ENCODE measurements around the gene KIF26B.

Gene KIF26B

DNA sequence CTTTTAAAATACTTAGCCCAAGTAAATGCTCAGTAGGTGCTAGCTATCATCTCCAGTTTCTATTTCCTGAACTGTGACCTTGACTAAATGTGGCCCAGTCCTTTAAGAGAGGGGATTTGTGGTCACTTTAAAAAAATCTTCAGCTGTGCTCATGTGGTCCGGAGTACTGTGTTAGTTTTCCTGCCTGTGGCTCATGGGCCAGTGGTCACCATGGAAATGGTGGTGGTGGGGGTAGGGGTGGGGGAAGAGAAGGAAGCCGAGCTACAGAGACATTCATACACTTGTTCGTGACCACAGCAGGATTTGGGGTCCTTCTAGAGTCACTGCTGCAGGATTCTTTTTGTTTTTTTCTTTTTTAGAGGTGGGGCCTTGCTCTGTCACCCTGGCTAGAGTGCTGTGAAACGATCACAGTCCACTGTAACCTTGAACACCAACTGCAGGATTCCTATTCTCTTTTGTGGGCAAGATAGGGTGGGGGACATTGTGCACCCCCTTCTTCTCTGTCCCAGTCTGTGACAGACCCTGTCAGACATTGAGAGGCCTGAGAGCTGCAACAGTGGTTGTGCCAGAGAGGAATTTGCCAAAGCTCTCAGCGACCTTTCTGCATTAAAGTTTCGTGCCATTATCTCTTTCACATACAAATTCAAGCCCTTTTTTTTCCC, 25.8 kb downstream of the KIF26B start:
- Histone ChIP-seq H3K27me3 (ENCODE audit: low read length) (no peaks in the 10 kb centered on the region; the same call in 1 of the 2 replicates), H3F3A (ENCODE audit: insufficient read depth) (no peaks in the 10 kb centered on the region), H3K9ac (ENCODE audit: low read length) (no peak overlapping the region), H3K79me2 (ENCODE audit: insufficient read depth, low read length) (no peaks in the 10 kb centered on the region), H3K9me3 (ENCODE audit: insufficient read depth, low read length) (no peaks in the 10 kb centered on the region), H3K4me2 (ENCODE audit: low read depth, low read length, poor library complexity, severe bottlenecking) (no peak overlapping the region), H3K36me3 (ENCODE audit: low read length) (no peaks in the 10 kb centered on the region), H4K20me1 (ENCODE audit: low read depth, low read length) (no peaks in the 10 kb centered on the region), H2AFZ (ENCODE audit: low read depth, low read length, severe bottlenecking) (no peak overlapping the region), H3K4me3 (ENCODE audit: insufficient read depth, low read length, poor library complexity, severe bottlenecking) (no peak overlapping the region), H3K9me2 (replicated peaks; ENCODE audit: insufficient read depth, low read length) (no peaks in the 10 kb centered on the region), H3K27ac (ENCODE audit: low read depth, low read length) (no peak overlapping the region)
- TF ChIP-seq EZH2phosphoT487 (conservative IDR thresholded peaks at IDR 0.05; ENCODE audit: low read length), result no peak
- TF ChIP-seq, protein P1, sequence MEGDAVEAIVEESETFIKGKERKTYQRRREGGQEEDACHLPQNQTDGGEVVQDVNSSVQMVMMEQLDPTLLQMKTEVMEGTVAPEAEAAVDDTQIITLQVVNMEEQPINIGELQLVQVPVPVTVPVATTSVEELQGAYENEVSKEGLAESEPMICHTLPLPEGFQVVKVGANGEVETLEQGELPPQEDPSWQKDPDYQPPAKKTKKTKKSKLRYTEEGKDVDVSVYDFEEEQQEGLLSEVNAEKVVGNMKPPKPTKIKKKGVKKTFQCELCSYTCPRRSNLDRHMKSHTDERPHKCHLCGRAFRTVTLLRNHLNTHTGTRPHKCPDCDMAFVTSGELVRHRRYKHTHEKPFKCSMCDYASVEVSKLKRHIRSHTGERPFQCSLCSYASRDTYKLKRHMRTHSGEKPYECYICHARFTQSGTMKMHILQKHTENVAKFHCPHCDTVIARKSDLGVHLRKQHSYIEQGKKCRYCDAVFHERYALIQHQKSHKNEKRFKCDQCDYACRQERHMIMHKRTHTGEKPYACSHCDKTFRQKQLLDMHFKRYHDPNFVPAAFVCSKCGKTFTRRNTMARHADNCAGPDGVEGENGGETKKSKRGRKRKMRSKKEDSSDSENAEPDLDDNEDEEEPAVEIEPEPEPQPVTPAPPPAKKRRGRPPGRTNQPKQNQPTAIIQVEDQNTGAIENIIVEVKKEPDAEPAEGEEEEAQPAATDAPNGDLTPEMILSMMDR (IDR thresholded peaks at IDR 0.05; ENCODE audit: insufficient read depth, low read length, poor library complexity, severe bottlenecking), result no peak

- Histone ChIP-seq H3K4me3 (ENCODE audit: insufficient read depth, low read length, poor library complexity, severe bottlenecking) (no peak overlapping the region), H3K9me2 (replicated peaks; ENCODE audit: insufficient read depth, low read length) (no peaks in the 10 kb centered on the region), H3K79me2 (ENCODE audit: insufficient read depth, low read length) (no peaks in the 10 kb centered on the region), H3K4me2 (ENCODE audit: low read depth, low read length, poor library complexity, severe bottlenecking) (no peak overlapping the region), H3K36me3 (ENCODE audit: low read length) (no peaks in the 10 kb centered on the region), H3K9me3 (ENCODE audit: insufficient read depth, low read length) (no peaks in the 10 kb centered on the region), H4K20me1 (ENCODE audit: low read depth, low read length) (no peaks in the 10 kb centered on the region), H3K27ac (ENCODE audit: low read depth, low read length) (no peak overlapping the region), H3K9ac (ENCODE audit: low read length) (no peak overlapping the region), H2AFZ (ENCODE audit: low read depth, low read length, severe bottlenecking) (no peak overlapping the region), H3K27me3 (ENCODE audit: low read length) (no peaks in the 10 kb centered on the region; the same call in 1 of the 2 replicates), H3F3A (ENCODE audit: insufficient read depth) (no peaks in the 10 kb centered on the region)
- no peak for TF ChIP-seq EZH2phosphoT487 (conservative IDR thresholded peaks at IDR 0.05; ENCODE audit: low read length)
- TF ChIP-seq, protein P1 (IDR thresholded peaks at IDR 0.05; ENCODE audit: insufficient read depth, low read length, poor library complexity, severe bottlenecking), result no peak
Observed at GRCh38 chr1:245181158-245181517, 26.4 kb downstream of the KIF26B start.

GRCh38 chr1:245182028-245182427, 27.2 kb downstream of the KIF26B start:
- H4K20me1 ChIP-seq (ENCODE audit: low read depth, low read length), result no peaks in the 10 kb centered on the region
- no peak overlapping the region for H3K4me3 ChIP-seq (ENCODE audit: insufficient read depth, low read length, poor library complexity, severe bottlenecking)
- H3K4me2 ChIP-seq (ENCODE audit: low read depth, low read length, poor library complexity, severe bottlenecking), result no peak overlapping the region
- H3K79me2 ChIP-seq (ENCODE audit: insufficient read depth, low read length), result no peaks in the 10 kb centered on the region
- H3K9me3 ChIP-seq (ENCODE audit: insufficient read depth, low read length), result no peaks in the 10 kb centered on the region
- TF ChIP-seq, protein P1 (IDR thresholded peaks at IDR 0.05; ENCODE audit: insufficient read depth, low read length, poor library complexity, severe bottlenecking), result no peak
- no peak for TF ChIP-seq EZH2phosphoT487 (conservative IDR thresholded peaks at IDR 0.05; ENCODE audit: low read length)
- no peaks in the 10 kb centered on the region for H3K36me3 ChIP-seq (ENCODE audit: low read length)
- no peak overlapping the region for H3K9ac ChIP-seq (ENCODE audit: low read length)
- no peak overlapping the region for H3K27ac ChIP-seq (ENCODE audit: low read depth, low read length)
- no peaks in the 10 kb centered on the region for H3F3A ChIP-seq (ENCODE audit: insufficient read depth)
- H3K27me3 ChIP-seq (ENCODE audit: low read length), result no peaks in the 10 kb centered on the region; the same call in 1 of the 2 replicates
- H2AFZ ChIP-seq (ENCODE audit: low read depth, low read length, severe bottlenecking), result no peak overlapping the region
- H3K9me2 ChIP-seq (replicated peaks; ENCODE audit: insufficient read depth, low read length), result no peaks in the 10 kb centered on the region

Data from SU-DHL-6 (cell line).